ENCODE data around the gene IQGAP3.

DNA sequence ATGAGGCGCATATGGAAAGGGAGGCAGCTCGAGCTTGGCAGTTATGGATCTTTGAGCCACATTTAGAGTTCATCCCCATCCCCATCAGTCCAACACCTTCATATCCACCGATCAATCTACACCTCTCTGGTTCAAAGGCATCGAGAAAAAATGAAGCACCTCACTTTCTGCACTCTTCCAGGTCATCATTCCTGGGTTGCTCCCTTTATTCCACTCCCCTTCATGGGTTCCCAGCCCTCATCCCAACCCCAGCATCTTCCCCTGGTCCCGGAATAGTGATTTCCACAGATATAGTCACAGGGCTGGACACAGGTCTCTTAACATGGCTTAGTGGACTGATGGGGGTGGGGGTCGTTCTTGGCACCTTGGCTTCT, 47.2 kb upstream of the IQGAP3 start:
- TF ChIP-seq, protein P1, sequence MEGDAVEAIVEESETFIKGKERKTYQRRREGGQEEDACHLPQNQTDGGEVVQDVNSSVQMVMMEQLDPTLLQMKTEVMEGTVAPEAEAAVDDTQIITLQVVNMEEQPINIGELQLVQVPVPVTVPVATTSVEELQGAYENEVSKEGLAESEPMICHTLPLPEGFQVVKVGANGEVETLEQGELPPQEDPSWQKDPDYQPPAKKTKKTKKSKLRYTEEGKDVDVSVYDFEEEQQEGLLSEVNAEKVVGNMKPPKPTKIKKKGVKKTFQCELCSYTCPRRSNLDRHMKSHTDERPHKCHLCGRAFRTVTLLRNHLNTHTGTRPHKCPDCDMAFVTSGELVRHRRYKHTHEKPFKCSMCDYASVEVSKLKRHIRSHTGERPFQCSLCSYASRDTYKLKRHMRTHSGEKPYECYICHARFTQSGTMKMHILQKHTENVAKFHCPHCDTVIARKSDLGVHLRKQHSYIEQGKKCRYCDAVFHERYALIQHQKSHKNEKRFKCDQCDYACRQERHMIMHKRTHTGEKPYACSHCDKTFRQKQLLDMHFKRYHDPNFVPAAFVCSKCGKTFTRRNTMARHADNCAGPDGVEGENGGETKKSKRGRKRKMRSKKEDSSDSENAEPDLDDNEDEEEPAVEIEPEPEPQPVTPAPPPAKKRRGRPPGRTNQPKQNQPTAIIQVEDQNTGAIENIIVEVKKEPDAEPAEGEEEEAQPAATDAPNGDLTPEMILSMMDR (IDR thresholded peaks at IDR 0.05 in 8 of 11, conservative IDR thresholded peaks at IDR 0.05 in 3 of 11), result no peak
- no peak for TF ChIP-seq POLR2AphosphoS5 (IDR thresholded peaks at IDR 0.05)
